SK-N-SH (cell line): Measurements from ENCODE around the gene KMT2C. TPM values are rescaled to one million over a fixed set of nuclear protein-coding genes. Genes with fewer than 3 reads are reported as not detected.

Experiments used
- CTCF ChIA-PET: fragments of 300-600, 350-600 bp; formaldehyde crosslinking; extraction: SDS; loops from one replicate; lab custom pipeline; 2021; lab: Yijun Ruan, JAX
- POLR2A ChIA-PET: fragments of 350-600 bp; sonication (Branson Sonifier 250); formaldehyde crosslinking; extraction: SDS; loops from one replicate; lab custom pipeline; 2020; ENCODE audit warnings: antibody characterized with exemption, inconsistent platforms; lab: Yijun Ruan, JAX
- DNase-seq: peaks from one replicate; pipeline ENCODE4 v3.0.0; 2012
- H2AFZ ChIP-seq: fragments of 200-600 bp; sonication (generic); 2 replicates; pipeline ENCODE4 v1.8.1; 2016; ENCODE audit warnings: antibody characterized with exemption, mild to moderate bottlenecking, low read depth
- H3F3A ChIP-seq: fragments of 200-600 bp; sonication (generic); replicated peaks from 2 replicates; pipeline ENCODE3; 2016; ENCODE audit warnings: antibody characterized with exemption, mild to moderate bottlenecking; ENCODE audit not compliant: insufficient read depth
- H3K27ac ChIP-seq, 2 experiments: fragments of 200-500 bp in 1 of 2; fragments of 200-600 bp in 1 of 2; sonication (Bioruptor generic) in 1 of 2; sonication (generic), shearing (Covaris generic) in 1 of 2; 2 replicates each; pipeline versions ENCODE4 v1.5.1 to v1.6.1; 2014 to 2016; ENCODE audit warnings: low read depth in 2 of 2, inconsistent platforms in 1 of 2, low read length in 1 of 2, mild to moderate bottlenecking in 1 of 2, mixed read lengths in 1 of 2
- H3K27me3 ChIP-seq: fragments of 200-600 bp; sonication (generic), shearing (Covaris generic); 2 replicates; pipeline ENCODE4 v1.6.1; 2016; ENCODE audit warnings: mixed run types; ENCODE audit not compliant: insufficient read depth
- H3K36me3 ChIP-seq, 2 experiments: fragments of 200-500 bp in 1 of 2; fragments of 200-600 bp in 1 of 2; sonication (Bioruptor generic) in 1 of 2; sonication (generic) in 1 of 2; replicated peaks in 1 of 2; 2 replicates each; pipeline versions ENCODE3 to v1.5.1; 2014 to 2016; ENCODE audit warnings: low read length in 1 of 2, mild to moderate bottlenecking in 1 of 2; ENCODE audit not compliant: insufficient read depth in 2 of 2, control insufficient read depth in 1 of 2
- H3K4me1 ChIP-seq, 2 experiments: fragments of 200-500 bp in 1 of 2; fragments of 200-600 bp in 1 of 2; sonication (Bioruptor generic) in 1 of 2; sonication (generic), shearing (Covaris generic) in 1 of 2; 2 replicates each; pipeline versions ENCODE4 v1.5.1 to v1.6.1; 2014 to 2016; ENCODE audit warnings: low read depth in 1 of 2, low read length in 1 of 2, mixed run types in 1 of 2; ENCODE audit not compliant: insufficient read depth in 2 of 2, control insufficient read depth in 1 of 2
- H3K4me2 ChIP-seq: fragments of 200-600 bp; sonication (generic), shearing (Covaris generic); 2 replicates; pipeline ENCODE4 v1.6.1; 2017; ENCODE audit warnings: mixed run types
- H3K4me3 ChIP-seq, 2 experiments: fragments of 200-500 bp in 1 of 2; fragments of 200-600 bp in 1 of 2; sonication (Bioruptor generic) in 1 of 2; sonication (generic), shearing (Covaris generic) in 1 of 2; 2 replicates each; pipeline versions ENCODE4 v1.5.1 to v1.8.1; 2014 to 2016; ENCODE audit warnings: low read depth in 2 of 2, inconsistent platforms in 1 of 2, low read length in 1 of 2, mild to moderate bottlenecking in 1 of 2, mixed read lengths in 1 of 2, moderate library complexity in 1 of 2
- H3K79me2 ChIP-seq: fragments of 200-600 bp; sonication (generic); 2 replicates; pipeline ENCODE4 v1.8.1; 2017; ENCODE audit warnings: mild to moderate bottlenecking; ENCODE audit not compliant: insufficient read depth
- H3K9ac ChIP-seq: fragments of 200-600 bp; sonication (generic); 2 replicates; pipeline ENCODE4 v1.6.1; 2017; ENCODE audit warnings: mixed run types
- H3K9me2 ChIP-seq: fragments of 200-600 bp; sonication (generic); 2 replicates; pipeline ENCODE4 v1.6.1; 2017; ENCODE audit warnings: mixed run types
- H3K9me3 ChIP-seq: fragments of 200-600 bp; sonication (generic); 2 replicates; pipeline ENCODE4 v1.6.1; 2017; ENCODE audit warnings: mixed run types, mild to moderate bottlenecking, moderate library complexity
- H4K20me1 ChIP-seq: fragments of 200-600 bp; sonication (generic); 2 replicates; pipeline ENCODE4 v1.6.1; 2017; ENCODE audit warnings: mild to moderate bottlenecking, mixed run types; ENCODE audit not compliant: insufficient read depth
- EZH2phosphoT487 ChIP-seq: fragments of 200-600 bp; sonication (generic); IDR thresholded peaks from 2 replicates; pipeline ENCODE4 v1.6.1; 2017; ENCODE audit warnings: low read depth, mixed run types, mild to moderate bottlenecking, antibody characterized with exemption, moderate library complexity, borderline replicate concordance
- FOXM1 ChIP-seq: IDR thresholded peaks from 2 replicates; pipeline ENCODE4 v1.4.0; 2012; ENCODE audit warnings: low read depth, mild to moderate bottlenecking
- GATA2 ChIP-seq: sonication (generic); formaldehyde crosslinking; IDR thresholded peaks from 2 replicates; pipeline ENCODE4 v1.5.0; 2020; ENCODE audit warnings: mild to moderate bottlenecking, missing genetic modification reagents
- JUND ChIP-seq: IDR thresholded peaks from 2 replicates; pipeline ENCODE4 v1.4.0; 2012
- MEF2A ChIP-seq: IDR thresholded peaks from 2 replicates; pipeline ENCODE4 v1.4.0; 2012; ENCODE audit warnings: low read depth, borderline replicate concordance
- RCOR1 ChIP-seq: fragments of 150-350 bp; IDR thresholded peaks from 2 replicates; pipeline ENCODE4 v1.6.1; 2017; ENCODE audit warnings: antibody characterized with exemption, low read length
- RXRA ChIP-seq: IDR thresholded peaks from 2 replicates; pipeline ENCODE4 v1.4.0; 2012; ENCODE audit warnings: low read depth, mild to moderate bottlenecking, borderline replicate concordance
- TAF1 ChIP-seq: IDR thresholded peaks from 2 replicates; pipeline ENCODE4 v1.6.1; 2012; ENCODE audit warnings: low read depth, mild to moderate bottlenecking, low read length, moderate library complexity, borderline replicate concordance
- YY1 ChIP-seq: IDR thresholded peaks from 2 replicates; pipeline ENCODE4 v1.4.0; 2012; ENCODE audit warnings: low read depth, mild to moderate bottlenecking
- WGBS: methylation state at CpG from one replicate; pipeline ENCODE4 v1.1.6; 2017; ENCODE audit warnings: low lambda C conversion rate; 5-methylcytosine and 5-hydroxymethylcytosine counted together
- polyA plus RNA-seq, 3 experiments: library from polyadenylated mRNA; depleted of rRNA; stranded (reverse); fragments of >200 nt; gene quantifications; 2 replicates each; pipeline ENCODE4 v1.2.3, GENCODE V29; 2012
- TF ChIP-seq, protein P1 (sequence below): IDR thresholded peaks from 2 replicates; pipeline ENCODE4 v1.4.0; 2012; ENCODE audit warnings: low read depth, borderline replicate concordance
- TF ChIP-seq, protein P2 (sequence below): fragments of 150-350 bp; IDR thresholded peaks from 2 replicates; pipeline ENCODE4 v1.6.1; 2016; ENCODE audit warnings: mild to moderate bottlenecking, low read depth, low read length

Gene KMT2C
- polyA plus RNA-seq, 1 of the 3 experiments (the other 2 are of a cell fraction), result 8.0 TPM

DNA sequence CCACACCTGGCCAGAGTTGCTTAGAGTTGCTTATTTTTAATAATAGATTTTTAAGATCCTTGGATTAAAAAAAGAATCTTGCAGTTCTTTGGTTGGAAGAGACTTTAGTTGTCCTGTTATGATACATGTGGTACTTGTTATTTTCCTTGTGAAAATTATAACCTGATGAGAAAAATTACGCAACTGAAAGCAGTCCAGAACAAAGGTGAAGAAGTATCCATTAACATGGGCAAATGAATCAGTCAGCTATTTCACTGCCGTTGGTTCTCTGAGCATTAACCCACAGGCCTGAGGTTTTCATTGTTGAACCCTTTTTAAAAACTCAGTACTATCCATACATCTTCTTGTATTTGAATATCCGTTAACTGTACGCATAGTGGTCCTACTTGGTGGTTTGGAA, 342.1 kb downstream of the KMT2C start:
- peaks cover 4% of the 10 kb centered on the region; the same call in 1 of the 2 replicates for H3K9me2 ChIP-seq
- no peaks in the 10 kb centered on the region for H3K27me3 ChIP-seq
- H3K36me3 ChIP-seq, result peaks cover 4 to 16% of the 10 kb centered on the region in 2 experiments
- POLR2A ChIA-PET, result no interaction called here
- H3K9me3 ChIP-seq, result peaks cover 9% of the 10 kb centered on the region; the same call in 1 of the 2 replicates
- H3F3A ChIP-seq, result peaks cover 3% of the 10 kb centered on the region
- H3K4me3 ChIP-seq, result no peak overlapping the region
- no peak overlapping the region for H3K9ac ChIP-seq
- TF ChIP-seq MEF2A (no peak), EZH2phosphoT487 (no peak), GATA2 (CRISPR knock-in tag) (no peak), RCOR1 (no peak)
- TF ChIP-seq, protein P1, sequence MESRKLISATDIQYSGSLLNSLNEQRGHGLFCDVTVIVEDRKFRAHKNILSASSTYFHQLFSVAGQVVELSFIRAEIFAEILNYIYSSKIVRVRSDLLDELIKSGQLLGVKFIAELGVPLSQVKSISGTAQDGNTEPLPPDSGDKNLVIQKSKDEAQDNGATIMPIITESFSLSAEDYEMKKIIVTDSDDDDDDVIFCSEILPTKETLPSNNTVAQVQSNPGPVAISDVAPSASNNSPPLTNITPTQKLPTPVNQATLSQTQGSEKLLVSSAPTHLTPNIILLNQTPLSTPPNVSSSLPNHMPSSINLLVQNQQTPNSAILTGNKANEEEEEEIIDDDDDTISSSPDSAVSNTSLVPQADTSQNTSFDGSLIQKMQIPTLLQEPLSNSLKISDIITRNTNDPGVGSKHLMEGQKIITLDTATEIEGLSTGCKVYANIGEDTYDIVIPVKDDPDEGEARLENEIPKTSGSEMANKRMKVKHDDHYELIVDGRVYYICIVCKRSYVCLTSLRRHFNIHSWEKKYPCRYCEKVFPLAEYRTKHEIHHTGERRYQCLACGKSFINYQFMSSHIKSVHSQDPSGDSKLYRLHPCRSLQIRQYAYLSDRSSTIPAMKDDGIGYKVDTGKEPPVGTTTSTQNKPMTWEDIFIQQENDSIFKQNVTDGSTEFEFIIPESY, result no peak
- TF ChIP-seq, protein P2, sequence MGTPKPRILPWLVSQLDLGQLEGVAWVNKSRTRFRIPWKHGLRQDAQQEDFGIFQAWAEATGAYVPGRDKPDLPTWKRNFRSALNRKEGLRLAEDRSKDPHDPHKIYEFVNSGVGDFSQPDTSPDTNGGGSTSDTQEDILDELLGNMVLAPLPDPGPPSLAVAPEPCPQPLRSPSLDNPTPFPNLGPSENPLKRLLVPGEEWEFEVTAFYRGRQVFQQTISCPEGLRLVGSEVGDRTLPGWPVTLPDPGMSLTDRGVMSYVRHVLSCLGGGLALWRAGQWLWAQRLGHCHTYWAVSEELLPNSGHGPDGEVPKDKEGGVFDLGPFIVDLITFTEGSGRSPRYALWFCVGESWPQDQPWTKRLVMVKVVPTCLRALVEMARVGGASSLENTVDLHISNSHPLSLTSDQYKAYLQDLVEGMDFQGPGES, result no peak
- TF ChIP-seq, all 33 proteins: peak for 0
- DNase-seq, result no peak
- H4K20me1 ChIP-seq, result no peaks in the 10 kb centered on the region
- H2AFZ ChIP-seq, result no peak overlapping the region
- no peaks in the 10 kb centered on the region for H3K79me2 ChIP-seq
- CTCF ChIA-PET, result no interaction called here
- no peak overlapping the region for H3K27ac ChIP-seq
- H3K4me2 ChIP-seq, result no peak overlapping the region
- H3K4me1 ChIP-seq, result no peaks in the 10 kb centered on the region
- 97% methylated on average over 4 of the region's 4 CpGs for WGBS

DNA sequence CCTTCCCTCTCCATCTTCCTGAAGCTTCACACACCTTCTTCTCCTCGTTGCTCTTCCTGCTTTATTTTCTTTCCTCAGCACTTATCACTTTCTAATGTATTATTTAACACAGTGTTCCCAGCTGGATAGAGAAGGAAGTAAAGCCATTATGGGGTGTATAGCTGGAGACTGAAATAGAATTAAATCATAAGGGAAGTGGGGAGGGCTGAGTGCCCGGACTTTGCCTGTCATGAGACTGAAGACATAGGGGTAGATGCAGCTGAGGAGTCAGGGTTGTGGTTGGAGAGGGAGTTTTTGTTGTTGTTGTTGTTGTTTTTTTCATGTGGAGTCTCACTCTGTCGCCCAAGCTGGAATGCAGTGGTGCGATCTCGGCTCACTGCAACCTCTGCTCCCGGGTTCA, 345.1 kb downstream of the KMT2C start:
- H3F3A ChIP-seq, result no peaks in the 10 kb centered on the region
- POLR2A ChIA-PET, result no interaction called here
- H3K9ac ChIP-seq, result no peak overlapping the region
- H3K9me3 ChIP-seq, result peaks cover 17% of the 10 kb centered on the region; the same call in 1 of the 2 replicates
- H3K27me3 ChIP-seq, result no peaks in the 10 kb centered on the region
- peaks cover 4% of the 10 kb centered on the region; the same call in 1 of the 2 replicates for H3K9me2 ChIP-seq
- peaks cover 4 to 14% of the 10 kb centered on the region in 2 experiments for H3K36me3 ChIP-seq
- H3K4me2 ChIP-seq, result no peak overlapping the region
- TF ChIP-seq JUND (no peak), TAF1 (no peak), FOXM1 (no peak), YY1 (no peak), RXRA (no peak)
- H4K20me1 ChIP-seq, result no peaks in the 10 kb centered on the region
- no peak for DNase-seq
- H3K27ac ChIP-seq, result no peak overlapping the region
- no peaks in the 10 kb centered on the region; the same call in 1 of the 2 replicates for H3K79me2 ChIP-seq
- CTCF ChIA-PET, result interaction anchor here (1.5 kb wide), 1 partner anchor 14 kb away, joined by 6 read pairs; no protein-coding TSS in a partner anchor
- 97% methylated on average over 6 of the region's 6 CpGs for WGBS
- H3K4me3 ChIP-seq, result no peak overlapping the region
- no peak overlapping the region for H2AFZ ChIP-seq
- H3K4me1 ChIP-seq, result no peaks in the 10 kb centered on the region
